Measurements from ENCODE around the gene RPL3.

RPL3 gene

DNA sequence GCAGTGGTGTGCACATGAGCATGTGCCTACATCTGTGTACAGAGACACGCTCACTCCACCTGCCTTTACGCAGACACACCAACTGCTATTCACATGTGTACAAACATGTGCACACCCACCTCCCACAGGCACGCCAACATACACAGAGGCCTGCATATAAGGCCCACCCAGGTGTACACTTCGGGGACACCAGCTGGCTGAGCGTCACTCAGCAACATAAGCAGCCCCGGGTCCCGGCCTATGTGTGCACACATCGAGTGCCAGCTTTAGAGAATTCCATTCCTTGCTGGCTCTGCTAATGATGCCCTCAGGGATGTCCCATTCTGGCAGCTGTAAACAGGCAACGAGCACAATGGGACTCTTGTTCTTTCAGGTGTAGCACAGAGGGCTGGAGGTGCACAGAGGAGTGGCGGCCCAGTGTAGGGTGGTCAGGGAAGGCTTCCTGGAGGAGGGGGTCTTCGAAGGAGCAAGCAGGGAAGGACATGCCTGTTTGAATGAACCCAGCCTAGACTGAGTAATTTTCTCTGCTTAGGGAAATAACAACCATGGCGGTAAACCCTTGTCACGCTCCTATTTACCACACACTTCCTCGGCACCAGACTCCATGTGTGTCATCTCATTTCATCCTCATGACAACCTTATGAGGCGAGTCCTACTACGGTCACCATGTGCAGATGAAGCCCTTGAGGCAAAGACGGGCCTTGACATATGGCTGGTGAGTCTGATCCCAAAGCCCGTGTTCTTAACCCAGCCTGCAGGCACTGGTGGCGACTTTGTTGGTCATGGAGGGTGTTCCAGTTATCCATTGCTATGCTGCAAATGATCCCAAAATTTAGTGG lies 35.1 kb downstream of the RPL3 start:
- DNase-seq: no peak

GRCh38 chr22:39283322-39284141 lies 35.9 kb downstream of the RPL3 start:
- peak in 33 of 58 donors; percentile 8 to 63 (median 32) for DNase-seq

DNA sequence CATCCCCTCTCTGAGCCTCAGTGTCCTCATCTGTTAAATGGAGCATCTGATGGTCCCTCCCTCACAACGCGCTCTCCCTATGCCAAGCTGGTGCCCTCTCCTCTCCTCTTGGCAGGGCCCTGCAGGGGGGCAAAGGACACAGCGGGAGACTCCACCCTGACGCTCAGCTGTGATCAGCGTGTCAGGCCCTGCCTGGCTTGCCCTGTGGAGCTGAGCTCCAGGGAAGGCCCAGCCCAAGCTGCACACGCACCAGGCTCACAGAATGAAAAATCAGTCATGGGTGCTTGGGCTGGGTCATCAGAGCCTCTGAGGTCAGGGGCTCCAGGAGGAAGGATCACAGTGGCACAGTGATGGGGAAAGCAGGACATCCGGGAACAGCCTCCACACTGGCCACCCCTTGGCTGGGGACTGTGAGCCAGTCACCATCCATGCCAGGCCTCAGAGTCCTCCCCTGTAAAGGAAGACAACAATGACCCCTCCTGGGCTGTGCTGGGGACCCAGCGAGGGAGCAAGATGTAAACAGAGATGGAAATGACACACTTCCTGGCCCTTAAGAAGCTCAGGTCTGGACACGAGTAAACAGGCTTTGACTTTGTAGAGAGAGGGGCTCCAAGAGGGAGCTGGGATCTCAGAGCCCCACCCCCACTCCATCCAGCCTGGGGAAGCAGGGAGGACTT lies 36.6 kb downstream of the RPL3 start:
- no peak for DNase-seq

DNA sequence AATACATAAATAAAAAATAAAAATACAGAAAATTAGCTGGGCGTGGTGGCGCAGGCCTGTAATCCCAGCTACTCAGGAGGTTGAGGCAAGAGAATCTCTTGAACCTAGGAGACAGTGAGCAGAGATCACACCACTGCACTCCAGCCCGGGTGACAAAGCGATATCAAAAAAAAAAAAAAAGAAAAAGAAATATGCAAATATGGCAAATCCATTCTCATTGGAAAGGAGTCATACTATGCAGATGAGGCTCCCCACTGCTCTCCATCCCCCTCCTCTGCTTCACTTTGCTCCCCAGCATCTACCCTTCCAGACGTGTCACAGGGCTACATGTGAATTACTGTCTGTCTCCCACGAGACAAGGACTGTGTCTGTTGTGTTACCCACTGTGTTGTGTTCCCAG lies 38.3 kb downstream of the RPL3 start:
- no peak for DNase-seq

DNA sequence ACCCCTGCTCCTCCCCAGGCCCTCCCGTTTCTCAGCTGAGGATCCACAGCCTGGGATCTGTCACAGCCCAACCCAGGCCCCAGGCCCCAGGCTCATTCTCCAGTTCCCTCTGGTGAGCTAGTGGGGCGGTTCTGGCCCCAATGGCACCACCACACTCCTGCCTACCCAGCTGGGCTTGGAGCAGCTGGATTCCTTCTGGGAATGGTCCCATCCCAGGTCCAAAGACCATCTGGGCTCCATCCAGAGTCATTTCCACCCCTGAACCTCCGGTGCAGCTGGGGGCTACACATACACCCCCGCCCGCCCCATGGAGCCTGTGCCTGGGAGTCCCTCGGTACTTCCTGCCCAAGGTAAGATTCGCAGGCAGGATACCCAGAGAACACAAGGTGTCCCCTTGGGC lies 39.2 kb downstream of the RPL3 start:
- DNase-seq: no peak

DNA sequence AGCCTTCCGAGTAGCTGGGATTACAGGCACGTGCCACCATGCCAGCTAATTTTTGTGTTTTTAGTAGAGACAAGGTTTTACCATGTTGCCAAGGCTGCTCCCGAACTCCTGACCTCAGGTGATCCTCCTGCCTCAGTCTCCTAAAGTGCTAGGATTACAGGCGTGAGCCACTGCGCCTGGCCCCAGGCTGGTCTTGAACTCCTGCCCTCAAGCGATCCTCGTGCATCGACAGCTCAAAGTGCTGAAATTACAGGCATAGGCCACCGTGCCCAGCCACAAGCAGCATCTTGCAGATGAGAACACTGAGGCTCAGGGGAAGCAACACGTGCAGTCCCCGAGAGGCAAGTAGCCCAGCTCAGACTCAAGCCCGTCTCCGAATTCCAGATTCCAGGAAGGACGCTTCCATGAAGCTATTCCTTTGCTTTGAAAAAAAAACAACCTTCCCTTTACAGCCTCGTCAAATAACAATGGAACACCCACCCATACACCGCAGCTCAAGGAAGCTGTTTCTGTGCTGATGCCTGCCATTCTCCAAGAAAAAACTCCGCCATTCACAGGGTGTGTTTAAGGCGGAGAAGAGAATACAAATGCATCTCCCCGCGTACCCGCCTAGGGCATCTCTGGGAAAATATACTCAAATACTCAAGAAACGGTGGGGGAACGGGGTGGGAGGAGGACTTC lies 40.1 kb downstream of the RPL3 start:
- no peak for DNase-seq

- DNase-seq: no peak
Observed at GRCh38 chr22:39278040-39278439, 41.4 kb downstream of the RPL3 start.

- no peak for DNase-seq
Observed at GRCh38 chr22:39277142-39277607, 42.2 kb downstream of the RPL3 start.

DNA sequence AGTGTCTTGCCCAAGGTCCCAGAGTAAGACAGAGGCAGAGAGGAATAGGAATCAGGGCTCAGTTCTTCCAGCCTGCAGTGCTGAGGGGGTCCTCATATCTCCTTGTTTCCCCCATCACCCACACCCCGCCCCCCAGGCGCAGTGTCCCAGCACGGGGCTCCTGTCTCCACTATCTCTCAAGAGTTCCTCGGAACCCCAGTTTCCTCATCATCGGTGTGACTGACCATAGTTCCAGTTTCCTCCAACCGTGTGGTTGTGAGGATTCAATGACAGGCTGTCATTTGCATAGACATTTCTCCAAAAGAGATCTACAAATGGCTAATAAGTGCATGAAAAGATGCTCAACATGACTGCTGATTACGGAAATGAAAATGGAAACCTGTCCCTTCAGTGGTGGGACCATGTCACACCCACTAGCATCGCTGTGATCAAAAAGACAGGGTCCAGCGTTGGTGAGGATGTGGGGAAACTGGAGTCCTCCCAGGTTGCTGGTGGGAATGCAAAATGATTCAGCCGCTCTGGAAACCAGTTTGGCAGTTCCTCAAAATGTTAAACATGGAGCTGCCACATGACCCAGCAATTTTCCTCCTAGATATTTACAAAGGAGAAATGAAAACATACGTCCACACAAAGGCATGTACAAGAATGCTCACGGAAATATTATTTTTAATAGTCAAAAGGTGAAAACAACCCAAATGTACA lies 42.8 kb downstream of the RPL3 start:
- DNase-seq: no peak

DNA sequence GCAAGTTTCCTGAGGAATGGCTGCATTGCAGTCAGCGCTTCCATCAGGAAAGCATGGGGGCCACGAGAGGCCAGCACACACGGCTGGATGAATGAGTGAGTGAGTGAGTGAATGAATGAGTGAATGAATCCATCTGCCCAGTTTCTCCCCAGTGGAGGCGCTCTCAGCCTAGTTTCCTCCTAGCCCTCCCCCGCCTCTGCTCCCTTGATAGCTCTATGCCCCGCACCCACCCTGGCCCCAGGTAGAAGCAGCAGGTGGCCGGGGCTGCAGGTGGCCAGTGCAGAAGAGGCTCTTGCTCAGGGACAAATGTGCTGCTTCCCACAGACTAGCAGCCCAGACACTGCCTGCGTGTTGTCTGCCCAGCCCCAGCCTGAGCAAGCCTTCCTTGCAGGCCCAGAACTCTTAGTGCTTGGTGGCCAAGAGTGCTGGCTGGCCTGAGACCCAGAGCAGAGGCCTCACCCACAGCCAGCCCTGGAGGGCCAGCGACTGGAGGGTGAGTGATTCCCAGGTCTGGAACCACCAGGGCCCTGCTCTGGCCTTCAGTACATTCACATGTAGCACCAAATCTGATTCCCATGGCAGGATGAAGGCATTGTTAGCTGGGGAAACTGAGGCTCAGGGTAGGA lies 43.5 kb downstream of the RPL3 start:
- no peak for DNase-seq

- DNase-seq: no peak
Observed at GRCh38 chr22:39273950-39274887, 45.2 kb downstream of the RPL3 start.

DNA sequence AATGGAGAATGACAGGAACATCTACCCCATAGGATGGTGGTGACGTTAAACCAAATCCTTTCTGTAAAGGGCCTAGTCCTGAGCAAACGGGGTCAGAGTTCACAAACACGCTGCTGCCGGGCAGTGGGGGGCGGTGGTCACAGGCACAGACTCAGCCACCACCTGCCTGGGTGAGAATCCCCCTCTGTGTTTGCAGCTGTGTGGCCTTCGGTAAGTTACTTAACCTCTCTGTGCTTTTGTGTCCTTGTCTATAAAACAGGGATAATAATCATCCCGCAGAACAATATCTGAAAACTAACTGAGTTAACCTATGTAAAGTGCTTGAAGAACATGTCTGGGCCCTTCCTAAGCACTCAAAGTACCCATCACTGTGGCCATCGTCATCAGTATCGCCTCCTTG lies 48.6 kb downstream of the RPL3 start:
- no peak for DNase-seq

DNA sequence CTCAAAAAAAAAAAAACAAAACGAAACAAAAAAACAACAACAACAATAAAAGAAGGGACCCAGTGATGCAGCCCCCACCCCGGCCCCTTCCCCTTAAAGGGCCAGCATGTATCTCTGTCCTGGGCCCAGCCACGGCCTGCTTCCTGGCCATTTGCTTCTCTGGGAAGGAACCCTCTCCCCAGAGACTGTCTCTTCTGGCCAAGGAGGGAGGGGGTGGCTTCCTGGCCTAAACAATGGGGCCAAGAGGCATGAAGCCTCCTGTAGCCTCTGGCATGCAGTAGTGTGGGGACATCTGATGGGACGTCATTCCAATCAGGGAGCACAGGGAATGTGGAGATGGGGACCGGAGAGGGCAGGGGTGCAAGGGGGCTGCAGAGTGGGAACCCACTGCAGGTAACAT lies 49.1 kb downstream of the RPL3 start:
- DNase-seq: no peak

DNA sequence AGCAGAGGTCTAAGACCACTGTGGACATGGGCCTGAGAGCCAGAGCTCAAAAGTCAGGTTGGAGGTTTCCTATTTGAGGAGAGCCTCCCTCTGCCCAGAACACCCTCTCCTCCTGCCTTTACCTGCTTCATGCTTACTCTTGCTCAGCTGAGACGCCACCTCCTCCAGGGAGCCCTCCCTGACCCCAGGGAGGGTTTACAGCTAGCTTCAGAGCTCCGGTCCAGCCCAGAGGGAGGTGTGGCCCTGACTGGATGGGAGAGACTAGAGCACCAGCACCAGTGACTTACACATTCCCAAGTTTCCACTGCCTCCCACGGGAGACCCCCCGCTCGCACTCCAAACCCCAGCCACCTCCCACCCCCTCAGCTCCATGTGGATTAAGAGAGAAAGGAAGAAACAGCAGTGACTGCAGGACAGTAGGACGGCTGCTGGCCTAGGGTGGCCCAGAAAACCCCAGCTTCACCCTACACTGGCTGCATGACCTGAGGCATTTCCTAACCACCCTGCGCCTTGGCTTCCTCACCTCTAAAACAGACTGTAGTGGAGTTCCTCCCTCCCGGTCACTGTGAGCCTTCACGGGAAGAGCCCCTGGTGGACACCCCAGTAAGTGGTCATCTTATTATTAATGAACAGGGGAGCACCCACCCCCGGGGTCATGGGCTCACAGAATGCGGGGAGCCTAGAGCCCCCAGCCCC lies 50.2 kb downstream of the RPL3 start:
- no peak for DNase-seq

GRCh38 chr22:39268645-39269044 lies 50.8 kb downstream of the RPL3 start:
- DNase-seq: no peak

GRCh38 chr22:39267974-39268373 lies 51.4 kb downstream of the RPL3 start:
- no peak for DNase-seq

- DNase-seq: peak in 6 of 58 donors; percentile 16 to 43 (median 26)
Observed at GRCh38 chr22:39266398-39267030, 52.9 kb downstream of the RPL3 start.
